SK-N-DZ (cell line): ENCODE data around the gene SRSF10.
"Not testable (repeated sequence)": the region's sequence is repeated elsewhere in the genome, so short reads cannot be mapped to it uniquely, and the experiment has no call there.

Source experiments
- DNase-seq: peaks from one replicate; pipeline ENCODE4 v3.0.0-alpha.2; 2015; ENCODE audit warnings: low spot score

SRSF10 gene

GRCh38 chr1:23959461-23960290 lies 20.5 kb downstream of the SRSF10 start, which contains the start of gene PNRC2:
TSS of gene PNRC2 (plus strand) at chr1:23959828. CDS start at chr1:23961458, 1,630 bp downstream.
- DNase-seq = peak; percentile 94

- peak; percentile 91 for DNase-seq
Measured at GRCh38 chr1:23958810-23959460, 21.2 kb downstream of the SRSF10 start.

- not testable (repeated sequence) for DNase-seq
Measured at GRCh38 chr1:23958040-23958809, 21.9 kb downstream of the SRSF10 start.

- no peak for DNase-seq
Measured at GRCh38 chr1:23957096-23957495, 23.0 kb downstream of the SRSF10 start.

GRCh38 chr1:23953020-23953419 lies 27.1 kb downstream of the SRSF10 start:
- DNase-seq = no peak

- no peak for DNase-seq
Measured at GRCh38 chr1:23947366-23947765, 32.8 kb downstream of the SRSF10 start.

GRCh38 chr1:23936481-23937176 lies 43.5 kb downstream of the SRSF10 start:
- no peak for DNase-seq

- no peak for DNase-seq
Measured at GRCh38 chr1:23931491-23931880, 48.6 kb downstream of the SRSF10 start.

GRCh38 chr1:23930861-23931490 lies 49.2 kb downstream of the SRSF10 start:
- no peak for DNase-seq

GRCh38 chr1:23930270-23930669 lies 49.9 kb downstream of the SRSF10 start:
- no peak for DNase-seq

- DNase-seq = no peak
Measured at GRCh38 chr1:23928789-23929188, 51.3 kb downstream of the SRSF10 start.

GRCh38 chr1:23927097-23927496 lies 53.0 kb downstream of the SRSF10 start:
- no peak for DNase-seq

GRCh38 chr1:23925279-23925678 lies 54.8 kb downstream of the SRSF10 start:
- DNase-seq = no peak

GRCh38 chr1:23924601-23925000 lies 55.5 kb downstream of the SRSF10 start:
- DNase-seq = no peak

GRCh38 chr1:23923592-23924499 lies 56.3 kb downstream of the SRSF10 start:
- no peak for DNase-seq

GRCh38 chr1:23922321-23922943 lies 57.7 kb downstream of the SRSF10 start:
- no peak for DNase-seq

GRCh38 chr1:23916209-23917131 lies 63.7 kb downstream of the SRSF10 start:
- DNase-seq = peak; percentile 74

GRCh38 chr1:23915466-23915865 lies 64.7 kb downstream of the SRSF10 start:
- DNase-seq = no peak
